Testis (tissue), 2 donors: ENCODE data around the gene MYH14.

Experiments
- CTCF ChIP-seq, 3 experiments: fragments of 450-650 bp in 2 of 3; fragments of 200-600 bp in 1 of 3; sonication (generic) in 1 of 3; IDR thresholded peaks; one replicate each; pipeline ENCODE4 v1.5.1; 2016 to 2019; ENCODE audit warnings: antibody characterized with exemption in 3 of 3, mild to moderate bottlenecking in 2 of 3, moderate library complexity in 1 of 3
- POLR2A ChIP-seq: fragments of 450-650 bp; IDR thresholded peaks from one replicate; pipeline ENCODE4 v1.6.1; 2017; ENCODE audit warnings: antibody characterized with exemption, mild to moderate bottlenecking, moderate library complexity

GRCh38 chr19:50328224-50328872, 124.9 kb downstream of the MYH14 start:
- TF ChIP-seq CTCF (IDR thresholded peaks at IDR 0.05) (peak in 1 of 3 experiments; percentile 31), POLR2A (no peak)
